ENCODE results near the gene HIVEP2. TPM values are rescaled to one million over a fixed set of nuclear protein-coding genes. Genes with fewer than 3 reads are reported as not detected.

Gene HIVEP2
- polyA plus RNA-seq, 3 donors = 0.16 to 1.4 (median 0.64) TPM

GRCh38 chr6:142834853-142835252 lies 110.1 kb downstream of the HIVEP2 start:
- Histone ChIP-seq H3K36me3 (replicated peaks in 1 of 2; ENCODE audit: control insufficient read depth in 1 of 2, insufficient read depth in 2 of 2, low read length in 2 of 2) (no peaks in the 10 kb centered on the region), H3K9me3 (replicated peaks in 1 of 2; ENCODE audit: control insufficient read depth in 1 of 2, insufficient read depth in 1 of 2, low read length in 2 of 2) (no peaks in the 10 kb centered on the region), H3K9ac (ENCODE audit: insufficient read depth, low read length, poor library complexity, severe bottlenecking) (no peak overlapping the region), H3K4me1 (ENCODE audit: control insufficient read depth in 1 of 2, insufficient read depth in 2 of 2, low read length in 2 of 2) (no peaks in the 10 kb centered on the region), H3K4me2 (replicated peaks; ENCODE audit: extremely low read depth, low read length, poor library complexity, severe bottlenecking) (no peak overlapping the region), H3K4me3 (replicated peaks in 1 of 3; ENCODE audit: low read depth in 2 of 3, low read length in 3 of 3) (no peak overlapping the region), H2AFZ (ENCODE audit: insufficient read depth, low read depth, low read length, poor library complexity, severe bottlenecking) (no peak overlapping the region), H3K79me2 (ENCODE audit: insufficient read depth, low read length) (no peaks in the 10 kb centered on the region), H3K27ac (ENCODE audit: low read depth in 1 of 2, low read length in 2 of 2) (no peak overlapping the region), H4K20me1 (ENCODE audit: insufficient read depth, low read length) (no peaks in the 10 kb centered on the region), H3K27me3 (ENCODE audit: control insufficient read depth in 2 of 2, insufficient read depth in 2 of 2, low read length in 2 of 2) (no peaks in the 10 kb centered on the region)
- peaks cover 6% of the 10 kb centered on the region for H3K4me1 Mint-ChIP-seq
- TF ChIP-seq, protein P1, sequence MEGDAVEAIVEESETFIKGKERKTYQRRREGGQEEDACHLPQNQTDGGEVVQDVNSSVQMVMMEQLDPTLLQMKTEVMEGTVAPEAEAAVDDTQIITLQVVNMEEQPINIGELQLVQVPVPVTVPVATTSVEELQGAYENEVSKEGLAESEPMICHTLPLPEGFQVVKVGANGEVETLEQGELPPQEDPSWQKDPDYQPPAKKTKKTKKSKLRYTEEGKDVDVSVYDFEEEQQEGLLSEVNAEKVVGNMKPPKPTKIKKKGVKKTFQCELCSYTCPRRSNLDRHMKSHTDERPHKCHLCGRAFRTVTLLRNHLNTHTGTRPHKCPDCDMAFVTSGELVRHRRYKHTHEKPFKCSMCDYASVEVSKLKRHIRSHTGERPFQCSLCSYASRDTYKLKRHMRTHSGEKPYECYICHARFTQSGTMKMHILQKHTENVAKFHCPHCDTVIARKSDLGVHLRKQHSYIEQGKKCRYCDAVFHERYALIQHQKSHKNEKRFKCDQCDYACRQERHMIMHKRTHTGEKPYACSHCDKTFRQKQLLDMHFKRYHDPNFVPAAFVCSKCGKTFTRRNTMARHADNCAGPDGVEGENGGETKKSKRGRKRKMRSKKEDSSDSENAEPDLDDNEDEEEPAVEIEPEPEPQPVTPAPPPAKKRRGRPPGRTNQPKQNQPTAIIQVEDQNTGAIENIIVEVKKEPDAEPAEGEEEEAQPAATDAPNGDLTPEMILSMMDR (IDR thresholded peaks at IDR 0.05) = no peak
- DNase-seq = no peak
- H3K9me3 Mint-ChIP-seq = no peaks in the 10 kb centered on the region
- intact Hi-C loops (cut with micrococcal nuclease) = no loop called here
- peaks cover 0 to 1% of the 10 kb centered on the region in 2 donors for H3K36me3 Mint-ChIP-seq
- 100% methylated on average over 1 of the region's 3 CpGs for WGBS (ENCODE audit: insufficient coverage)
- H3K27me3 Mint-ChIP-seq (ENCODE audit: low read depth in 3 of 3) = peaks cover 0 to 2% (median 0%) of the 10 kb centered on the region in 3 donors
- H3K4me3 Mint-ChIP-seq = no peak overlapping the region
- H3K27ac Mint-ChIP-seq = no peak overlapping the region

DNA sequence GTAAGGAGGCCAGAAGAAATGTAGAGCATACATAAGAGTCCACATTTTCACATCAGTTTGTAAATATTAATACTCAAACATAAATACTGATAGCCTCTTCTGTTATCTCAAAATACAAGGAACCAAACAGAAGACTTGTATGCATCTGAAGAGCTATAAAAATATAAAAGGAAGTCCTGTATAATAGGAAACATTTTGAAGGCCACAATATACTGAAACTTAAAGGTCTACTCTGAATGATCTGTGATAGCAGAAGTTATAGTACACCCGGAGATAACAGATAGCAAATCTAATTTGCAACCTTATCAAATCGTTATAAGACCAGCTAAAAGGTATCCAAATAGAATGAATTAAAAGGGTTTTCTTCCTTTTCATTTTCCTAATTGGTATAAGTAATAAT lies 111.2 kb downstream of the HIVEP2 start:
- Histone ChIP-seq H3K27ac (ENCODE audit: low read depth in 1 of 2, low read length in 2 of 2) (no peak overlapping the region), H3K79me2 (ENCODE audit: insufficient read depth, low read length) (no peaks in the 10 kb centered on the region), H3K4me2 (replicated peaks; ENCODE audit: extremely low read depth, low read length, poor library complexity, severe bottlenecking) (no peak overlapping the region), H3K27me3 (ENCODE audit: control insufficient read depth in 2 of 2, insufficient read depth in 2 of 2, low read length in 2 of 2) (no peaks in the 10 kb centered on the region), H3K4me3 (replicated peaks in 1 of 3; ENCODE audit: low read depth in 2 of 3, low read length in 3 of 3) (no peak overlapping the region), H3K4me1 (ENCODE audit: control insufficient read depth in 1 of 2, insufficient read depth in 2 of 2, low read length in 2 of 2) (no peaks in the 10 kb centered on the region), H3K9ac (ENCODE audit: insufficient read depth, low read length, poor library complexity, severe bottlenecking) (no peak overlapping the region), H3K9me3 (replicated peaks in 1 of 2; ENCODE audit: control insufficient read depth in 1 of 2, insufficient read depth in 1 of 2, low read length in 2 of 2) (no peaks in the 10 kb centered on the region), H3K36me3 (replicated peaks in 1 of 2; ENCODE audit: control insufficient read depth in 1 of 2, insufficient read depth in 2 of 2, low read length in 2 of 2) (no peaks in the 10 kb centered on the region), H4K20me1 (ENCODE audit: insufficient read depth, low read length) (no peaks in the 10 kb centered on the region), H2AFZ (ENCODE audit: insufficient read depth, low read depth, low read length, poor library complexity, severe bottlenecking) (no peak overlapping the region)
- H3K27ac Mint-ChIP-seq = no peak overlapping the region
- H3K9me3 Mint-ChIP-seq = no peaks in the 10 kb centered on the region
- intact Hi-C loops (cut with micrococcal nuclease) = no loop called here
- peaks cover 0 to 1% of the 10 kb centered on the region in 2 donors for H3K36me3 Mint-ChIP-seq
- peaks cover 6% of the 10 kb centered on the region for H3K4me1 Mint-ChIP-seq
- WGBS (ENCODE audit: insufficient coverage) = no CpG with 5 or more reads among the region's 2 CpGs
- H3K27me3 Mint-ChIP-seq (ENCODE audit: low read depth in 3 of 3) = peaks cover 0 to 2% (median 0%) of the 10 kb centered on the region in 3 donors
- TF ChIP-seq, protein P1 (IDR thresholded peaks at IDR 0.05) = no peak
- no peak for DNase-seq
- H3K4me3 Mint-ChIP-seq = no peak overlapping the region
